Activated T-cell treated with anti-CD3 and anti-CD28 coated beads, Interleukin-2, amount 50 U/mL, for 1 hour (primary cell): ENCODE results near the gene NRG3.
"Not testable (repeated sequence)": the region's sequence is repeated elsewhere in the genome, so short reads cannot be mapped to it uniquely, and the experiment has no call there.

Source experiments
- DNase-seq: peaks from one replicate; pipeline ENCODE4 v3.0.0-alpha.2; 2020

The NRG3 gene

DNA sequence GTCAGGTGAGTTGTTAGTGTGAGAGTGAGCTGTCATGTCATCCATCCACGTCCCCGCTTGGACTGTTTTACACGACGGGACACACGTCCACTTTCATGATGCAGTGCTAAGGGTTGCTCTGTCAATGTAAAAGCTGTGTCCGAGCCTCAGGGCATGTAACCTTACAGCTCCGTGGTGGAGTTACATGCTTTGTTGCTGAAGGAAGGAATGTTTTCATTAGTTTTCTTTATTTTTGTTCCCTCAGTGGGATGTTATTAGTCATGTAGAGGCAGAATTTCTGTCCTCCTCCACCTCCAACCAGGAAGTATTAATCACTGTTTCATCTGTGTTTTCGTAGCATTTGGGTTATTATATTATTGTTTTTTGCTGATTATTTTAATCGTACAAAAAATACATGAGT, 88.6 kb downstream of the NRG3 start:
- no peak for DNase-seq

DNA sequence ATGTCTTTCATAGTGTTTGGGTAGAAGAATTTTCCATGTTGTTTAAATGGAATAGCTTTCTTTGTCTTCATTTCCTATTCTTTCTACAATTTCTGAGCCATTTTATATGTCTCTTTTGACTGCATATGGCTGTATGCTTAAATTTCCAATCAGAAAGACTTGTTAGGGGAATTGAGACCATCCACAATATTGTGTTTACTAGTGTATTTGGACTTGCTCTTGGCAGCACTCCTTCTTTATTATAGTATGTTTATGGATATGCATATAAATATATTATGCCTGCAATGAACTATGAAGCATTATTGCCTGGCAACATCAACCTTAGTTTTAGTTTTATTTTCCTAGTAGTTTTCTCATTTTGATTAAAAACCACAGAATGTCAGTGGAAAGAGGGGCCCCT, 92.7 kb downstream of the NRG3 start:
- DNase-seq: no peak

- DNase-seq: no peak
These were observed 94.1 kb downstream of the NRG3 start for GRCh38 chr10:81969136-81969535.

GRCh38 chr10:81978238-81978637, 103.2 kb downstream of the NRG3 start:
- no peak for DNase-seq

DNA sequence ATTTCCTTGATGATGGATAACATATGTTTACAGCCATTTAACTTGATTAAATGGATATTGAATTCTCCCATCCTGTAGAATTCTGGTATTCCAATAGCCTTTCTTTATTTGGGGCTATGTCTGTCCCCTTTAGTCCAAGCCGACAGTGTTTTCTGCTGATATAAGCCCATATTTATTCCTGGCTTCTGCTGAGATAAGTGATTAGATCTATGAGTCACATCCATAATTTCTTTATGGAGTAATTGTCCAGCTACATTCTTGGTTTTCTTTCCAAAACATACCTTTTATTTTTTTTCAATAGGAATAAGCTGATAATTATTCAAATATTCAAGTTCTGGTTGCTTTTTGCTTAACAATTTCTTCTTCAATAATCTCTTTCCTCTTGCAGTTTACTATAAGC, 106.7 kb downstream of the NRG3 start:
- no peak for DNase-seq

- no peak for DNase-seq
These were observed 109.4 kb downstream of the NRG3 start for GRCh38 chr10:81984428-81984827.

DNA sequence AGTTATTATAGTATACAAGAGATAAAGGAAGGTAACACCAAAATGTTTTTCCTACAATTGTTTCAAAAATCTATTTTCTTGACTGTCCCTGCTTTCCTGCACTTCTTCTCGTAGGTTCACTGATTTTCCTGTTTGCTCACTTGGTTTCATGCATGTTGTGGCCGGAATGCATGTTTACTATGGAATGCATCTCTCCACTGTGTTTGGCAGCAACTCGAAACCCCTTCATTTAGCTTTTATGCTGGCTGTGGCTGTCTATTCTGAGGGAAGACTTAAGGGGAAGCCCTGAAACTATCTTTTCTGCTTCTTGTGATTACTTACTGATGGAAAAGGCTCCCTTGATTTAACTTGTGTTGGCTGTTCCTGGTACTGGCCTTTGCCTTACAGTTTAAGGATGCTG, 120.3 kb downstream of the NRG3 start:
- no peak for DNase-seq

- DNase-seq: no peak
These were observed 121.9 kb downstream of the NRG3 start for GRCh38 chr10:81996927-81997326.

GRCh38 chr10:82020999-82021398, 146.0 kb downstream of the NRG3 start:
- no peak for DNase-seq

- DNase-seq: no peak
These were observed 152.7 kb downstream of the NRG3 start for GRCh38 chr10:82027711-82028110.

DNA sequence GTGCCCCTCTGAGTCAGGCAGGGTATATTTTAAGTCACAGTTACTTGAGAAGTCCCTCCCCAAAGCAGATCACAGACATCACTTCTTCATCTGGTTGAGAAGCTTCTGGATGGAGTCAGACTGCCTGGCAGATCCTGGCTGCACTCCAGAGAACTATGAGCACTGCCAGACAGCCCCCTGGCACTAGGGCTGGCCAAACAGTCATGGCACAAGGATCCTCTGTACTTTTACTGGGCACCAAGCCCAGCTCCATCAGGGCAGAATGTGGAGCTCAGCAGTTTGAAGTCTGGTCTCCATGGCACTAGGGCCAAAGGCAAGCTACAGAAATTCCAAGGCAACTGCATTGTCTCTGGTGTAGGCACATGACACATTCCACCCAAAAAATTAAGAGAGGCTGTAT, 162.1 kb downstream of the NRG3 start:
- no peak for DNase-seq

DNA sequence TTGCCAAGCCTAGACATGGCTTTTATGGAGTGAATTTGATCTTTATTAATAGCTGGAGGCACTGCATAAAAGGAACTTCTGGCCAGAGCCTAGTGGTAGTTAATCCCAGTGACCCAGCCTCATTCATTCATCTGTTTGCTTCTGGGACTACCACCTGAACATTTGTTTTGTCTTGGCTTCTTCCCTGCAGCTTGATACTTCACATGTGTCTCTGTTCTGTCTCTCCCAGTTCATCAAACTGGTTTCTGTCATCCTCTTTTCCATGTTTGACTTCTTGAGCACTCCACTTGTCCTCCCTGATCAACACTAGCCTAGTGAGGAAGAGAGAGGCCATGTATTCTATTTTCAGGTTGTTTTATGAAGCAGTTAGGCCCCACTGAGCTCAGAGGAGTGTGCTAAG, 163.6 kb downstream of the NRG3 start:
- no peak for DNase-seq

- DNase-seq: no peak
These were observed 165.3 kb downstream of the NRG3 start for GRCh38 chr10:82040336-82040735.

- no peak for DNase-seq
These were observed 166.0 kb downstream of the NRG3 start for GRCh38 chr10:82041018-82041417.

- no peak for DNase-seq
These were observed 181.4 kb downstream of the NRG3 start for GRCh38 chr10:82056391-82056790.

DNA sequence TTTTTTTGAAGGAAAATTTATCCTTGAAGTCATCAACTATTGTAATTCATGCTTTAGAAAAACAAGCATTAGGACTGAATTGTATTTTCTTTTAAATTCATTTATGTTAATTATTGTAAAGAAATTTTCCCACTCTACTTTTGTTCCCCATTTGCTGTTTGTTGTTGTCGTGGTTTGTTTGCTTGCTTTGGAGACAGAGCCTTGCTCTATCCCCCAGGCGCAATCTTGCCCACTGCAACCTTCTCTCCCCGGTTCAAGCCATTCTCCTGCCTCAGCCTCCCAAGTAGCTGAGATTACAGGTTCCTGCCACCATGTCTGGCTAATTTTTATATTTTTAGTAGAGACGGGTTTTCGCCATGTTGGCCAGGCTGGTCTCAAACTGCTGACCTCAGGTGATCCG, 192.2 kb downstream of the NRG3 start:
- DNase-seq: not testable (repeated sequence)

- DNase-seq: no peak
These were observed 193.5 kb downstream of the NRG3 start for GRCh38 chr10:82068501-82068900.

DNA sequence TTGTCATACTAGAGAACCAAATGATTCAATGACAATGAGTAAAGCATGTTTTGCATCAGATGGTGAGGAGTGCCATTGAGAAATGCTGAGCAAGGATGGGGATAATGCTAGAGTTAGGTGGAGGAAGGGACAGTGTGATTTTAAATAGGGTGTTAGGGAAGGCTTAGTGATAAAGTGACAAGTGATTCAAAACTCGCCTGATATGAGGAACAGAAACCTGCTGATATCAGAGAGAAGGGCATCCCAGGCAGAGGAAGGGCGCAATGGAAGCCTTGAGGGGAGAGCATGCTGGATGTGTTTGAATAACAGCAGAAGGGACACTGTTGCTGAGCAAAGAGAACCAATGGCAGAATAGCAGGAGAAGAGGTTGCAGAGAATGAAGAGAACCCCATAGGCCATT, 196.2 kb downstream of the NRG3 start:
- no peak for DNase-seq

DNA sequence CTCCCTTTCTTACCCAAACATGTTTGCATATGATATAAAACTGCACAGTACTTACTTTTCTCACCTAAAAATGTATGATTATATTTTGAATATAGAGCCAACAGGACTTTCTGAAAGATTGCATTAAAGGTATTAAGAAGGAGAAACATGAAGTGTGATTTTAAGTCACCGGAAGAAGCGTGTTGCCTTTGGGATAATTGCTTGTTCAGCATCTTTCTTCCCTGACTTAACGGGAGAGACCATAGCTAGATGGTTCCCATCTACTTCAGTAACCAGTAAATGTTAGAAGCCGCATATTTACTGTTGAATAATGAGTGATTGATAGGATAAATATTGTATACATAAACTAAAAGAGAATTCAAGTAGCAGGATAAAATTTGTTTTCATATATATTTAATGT, 197.1 kb downstream of the NRG3 start:
- no peak for DNase-seq

GRCh38 chr10:82075605-82076004, 200.6 kb downstream of the NRG3 start:
- no peak for DNase-seq

- no peak for DNase-seq
These were observed 209.5 kb downstream of the NRG3 start for GRCh38 chr10:82084496-82084895.

DNA sequence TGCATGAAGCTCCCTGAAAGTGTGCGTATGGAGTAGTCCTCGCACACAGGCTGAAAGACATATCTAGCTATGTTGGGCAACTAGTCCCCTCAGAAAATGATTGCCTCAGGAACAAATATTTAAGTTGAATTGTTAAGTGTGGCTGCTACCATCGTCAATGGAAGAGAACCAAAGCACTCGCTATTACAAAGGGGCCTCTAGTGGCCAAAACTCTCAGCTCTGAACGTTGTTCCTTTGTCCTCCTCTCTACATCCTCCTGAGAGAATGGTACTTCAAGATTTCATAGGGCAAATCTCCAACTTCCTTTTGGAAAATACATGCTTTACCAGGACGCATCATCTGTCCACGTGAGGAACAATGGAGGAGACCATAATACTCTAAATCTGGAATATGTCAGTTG, 209.9 kb downstream of the NRG3 start:
- no peak for DNase-seq

- no peak for DNase-seq
These were observed 214.3 kb downstream of the NRG3 start for GRCh38 chr10:82089327-82089726.

DNA sequence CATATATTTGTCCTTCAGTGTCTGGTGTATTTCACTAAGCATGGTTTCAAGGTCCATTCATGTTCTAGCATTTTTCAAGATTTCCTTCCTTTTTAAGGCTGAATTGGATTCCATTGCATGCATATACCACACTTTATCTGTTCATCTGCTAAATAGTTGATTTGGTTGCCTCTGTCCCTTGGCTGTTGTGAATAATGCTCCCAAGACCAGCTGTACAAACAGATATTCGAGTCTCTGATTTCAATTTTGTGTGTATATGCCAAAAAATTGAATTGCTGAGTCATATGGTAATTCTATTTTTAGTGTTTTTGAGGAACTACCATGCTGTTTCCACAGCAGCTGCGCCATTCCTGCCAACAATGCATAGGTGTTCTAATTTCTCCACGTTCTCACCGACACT, 216.4 kb downstream of the NRG3 start:
- no peak for DNase-seq

DNA sequence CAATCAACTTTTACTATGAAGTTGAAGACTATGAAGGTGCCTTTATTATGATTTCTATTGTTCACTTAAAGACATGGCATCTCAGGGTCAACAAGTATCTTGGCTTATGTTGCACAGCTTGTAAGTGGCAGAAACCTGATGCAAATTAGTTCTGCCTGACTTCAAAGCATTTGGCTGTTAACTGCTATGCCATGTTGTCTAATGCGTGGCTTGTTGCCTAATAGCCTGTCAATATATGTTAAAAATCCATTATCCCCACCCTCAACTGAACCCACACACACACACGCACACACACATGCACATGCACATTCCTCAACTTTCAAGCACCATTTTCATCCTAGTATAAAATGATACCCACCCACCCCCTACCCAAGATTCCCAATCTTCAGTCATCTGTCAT, 217.1 kb downstream of the NRG3 start:
- no peak for DNase-seq

DNA sequence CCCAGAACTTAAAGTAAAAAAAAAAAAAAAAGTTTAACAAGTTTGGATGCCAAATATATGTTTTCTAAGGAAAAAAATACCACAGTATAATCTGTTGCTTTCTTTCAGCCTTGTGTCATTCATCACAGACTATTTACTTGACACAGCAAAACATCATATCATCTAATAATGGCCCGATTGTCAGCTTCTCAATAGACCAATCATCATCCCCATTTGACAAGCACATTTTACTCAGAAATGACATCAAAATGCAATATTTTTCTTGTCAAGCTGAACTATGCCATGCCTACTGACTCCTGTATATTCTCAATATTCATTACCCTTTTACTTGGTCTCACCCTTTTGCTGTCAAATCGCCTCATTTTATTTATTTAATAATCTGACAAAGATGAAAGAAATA, 249.7 kb downstream of the NRG3 start:
- no peak for DNase-seq
